Hepatocyte (in vitro differentiated cells): Measurements from ENCODE around the gene SYNPR. TPM values are rescaled to one million over a fixed set of nuclear protein-coding genes. Genes with fewer than 3 reads are reported as not detected.

Experiments
- DNase-seq: peaks from one replicate; pipeline ENCODE4 v3.0.0-alpha.2; 2016; ENCODE audit warnings: low spot score
- H2AFZ ChIP-seq: fragments of 200-600 bp; sonication (generic); 2 replicates; pipeline ENCODE4 v1.6.0; 2016; ENCODE audit warnings: antibody characterized with exemption, mild to moderate bottlenecking
- H3K27ac ChIP-seq: fragments of 200-600 bp; sonication (generic); 2 replicates; pipeline ENCODE4 v1.5.1; 2016; ENCODE audit warnings: mild to moderate bottlenecking
- H3K27me3 ChIP-seq: fragments of 200-600 bp; sonication (generic); 2 replicates; pipeline ENCODE4 v1.6.1; 2016
- H3K36me3 ChIP-seq: fragments of 200-600 bp; sonication (generic); replicated peaks from 2 replicates; pipeline ENCODE4 v1.5.1; 2016; ENCODE audit warnings: low read depth; ENCODE audit not compliant: insufficient read depth
- H3K4me1 ChIP-seq: fragments of 200-600 bp; sonication (generic); 2 replicates; pipeline ENCODE4 v1.5.1; 2016; ENCODE audit warnings: mild to moderate bottlenecking, moderate library complexity; ENCODE audit not compliant: insufficient read depth
- H3K4me2 ChIP-seq: fragments of 200-600 bp; sonication (generic); 2 replicates; pipeline ENCODE4 v1.6.0; 2016
- H3K4me3 ChIP-seq: fragments of 200-600 bp; sonication (generic); 2 replicates; pipeline ENCODE4 v1.5.1; 2016; ENCODE audit warnings: mild to moderate bottlenecking
- H3K79me2 ChIP-seq: fragments of 200-600 bp; sonication (generic); 2 replicates; pipeline ENCODE4 v1.6.0; 2017; ENCODE audit warnings: mild to moderate bottlenecking
- H3K9me2 ChIP-seq: fragments of 200-600 bp; sonication (generic); replicated peaks from 2 replicates; pipeline ENCODE4 v1.6.0; 2017; ENCODE audit warnings: mild to moderate bottlenecking; ENCODE audit not compliant: insufficient read depth
- H3K9me3 ChIP-seq: fragments of 200-600 bp; sonication (generic); 2 replicates; pipeline ENCODE4 v1.5.1; 2016; ENCODE audit warnings: low read depth, mild to moderate bottlenecking
- H4K20me1 ChIP-seq: fragments of 200-600 bp; sonication (generic); 2 replicates; pipeline ENCODE4 v1.6.0; 2016; ENCODE audit warnings: mild to moderate bottlenecking; ENCODE audit not compliant: insufficient read depth, poor library complexity, severe bottlenecking
- EZH2 ChIP-seq: fragments of 200-600 bp; sonication (generic); IDR thresholded peaks from 2 replicates; pipeline ENCODE4 v1.6.1; 2016; ENCODE audit warnings: antibody characterized with exemption, mild to moderate bottlenecking, borderline replicate concordance
- EZH2phosphoT487 ChIP-seq: fragments of 200-600 bp; sonication (generic); IDR thresholded peaks from one replicate; pipeline ENCODE4 v1.6.1; 2018; ENCODE audit warnings: antibody characterized with exemption, mild to moderate bottlenecking, low read depth, moderate library complexity; ENCODE audit not compliant: unreplicated experiment, severe bottlenecking
- WGBS: methylation state at CpG from one replicate; pipeline ENCODE4 v1.1.6; 2016; ENCODE audit warnings: low lambda C conversion rate; ENCODE audit errors: missing lambda C conversion rate; 5-methylcytosine and 5-hydroxymethylcytosine counted together
- polyA plus RNA-seq: library from polyadenylated mRNA; unstranded; fragments of >200 nt; fragmentation: Nextera tagmentation; extraction: Ambion mirVana; gene quantifications from 2 replicates; pipeline ENCODE4 v1.2.1, GENCODE V29; 2016
- total RNA-seq: library from RNA; depleted of rRNA; stranded (reverse); fragments of >200 nt; gene quantifications from 2 replicates; pipeline ENCODE4 v1.2.3, GENCODE V29; 2014
- TF ChIP-seq, protein P1 (sequence below): fragments of 200-600 bp; sonication (generic); IDR thresholded peaks from 2 replicates; pipeline ENCODE4 v1.5.1; 2016; ENCODE audit warnings: antibody characterized with exemption, mild to moderate bottlenecking; ENCODE audit not compliant: poor library complexity

The SYNPR gene
- total and polyA plus RNA-seq, 2 experiments from 2014 or later = 0.37 TPM; not detected in 1

DNA sequence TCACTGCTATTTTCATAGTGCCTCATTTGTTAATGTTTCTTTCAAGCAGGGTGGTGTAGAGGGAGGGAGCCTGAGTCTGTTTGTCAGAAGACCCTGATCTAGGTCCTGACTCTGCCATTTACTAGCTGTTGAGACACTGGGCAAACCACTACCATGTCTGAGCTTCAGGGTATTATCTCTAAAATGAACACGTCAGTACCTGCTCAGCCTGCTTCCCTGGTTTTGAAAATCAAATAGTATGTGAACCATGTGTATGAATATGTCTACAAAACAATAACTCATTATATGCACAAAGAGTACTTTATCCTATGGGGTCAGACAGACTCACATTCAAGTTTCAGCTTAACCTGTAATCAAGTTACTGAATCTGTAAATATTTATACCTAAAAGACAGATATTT lies 25.1 kb downstream of the SYNPR start:
- Histone ChIP-seq H3K79me2 (no peaks in the 10 kb centered on the region), H3K4me2 (no peak overlapping the region), H3K9me2 (no peaks in the 10 kb centered on the region), H3K9me3 (no peaks in the 10 kb centered on the region), H3K36me3 (no peaks in the 10 kb centered on the region), H2AFZ (no peak overlapping the region), H3K27me3 (no peaks in the 10 kb centered on the region), H3K4me3 (no peak overlapping the region), H3K27ac (no peak overlapping the region), H4K20me1 (no peaks in the 10 kb centered on the region), H3K4me1 (no peaks in the 10 kb centered on the region)
- 43% methylated on average over 1 of the region's 1 CpG for WGBS
- DNase-seq = no peak
- TF ChIP-seq EZH2phosphoT487 = no peak
- no peak for TF ChIP-seq EZH2
- TF ChIP-seq, protein P1, sequence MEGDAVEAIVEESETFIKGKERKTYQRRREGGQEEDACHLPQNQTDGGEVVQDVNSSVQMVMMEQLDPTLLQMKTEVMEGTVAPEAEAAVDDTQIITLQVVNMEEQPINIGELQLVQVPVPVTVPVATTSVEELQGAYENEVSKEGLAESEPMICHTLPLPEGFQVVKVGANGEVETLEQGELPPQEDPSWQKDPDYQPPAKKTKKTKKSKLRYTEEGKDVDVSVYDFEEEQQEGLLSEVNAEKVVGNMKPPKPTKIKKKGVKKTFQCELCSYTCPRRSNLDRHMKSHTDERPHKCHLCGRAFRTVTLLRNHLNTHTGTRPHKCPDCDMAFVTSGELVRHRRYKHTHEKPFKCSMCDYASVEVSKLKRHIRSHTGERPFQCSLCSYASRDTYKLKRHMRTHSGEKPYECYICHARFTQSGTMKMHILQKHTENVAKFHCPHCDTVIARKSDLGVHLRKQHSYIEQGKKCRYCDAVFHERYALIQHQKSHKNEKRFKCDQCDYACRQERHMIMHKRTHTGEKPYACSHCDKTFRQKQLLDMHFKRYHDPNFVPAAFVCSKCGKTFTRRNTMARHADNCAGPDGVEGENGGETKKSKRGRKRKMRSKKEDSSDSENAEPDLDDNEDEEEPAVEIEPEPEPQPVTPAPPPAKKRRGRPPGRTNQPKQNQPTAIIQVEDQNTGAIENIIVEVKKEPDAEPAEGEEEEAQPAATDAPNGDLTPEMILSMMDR = no peak

DNA sequence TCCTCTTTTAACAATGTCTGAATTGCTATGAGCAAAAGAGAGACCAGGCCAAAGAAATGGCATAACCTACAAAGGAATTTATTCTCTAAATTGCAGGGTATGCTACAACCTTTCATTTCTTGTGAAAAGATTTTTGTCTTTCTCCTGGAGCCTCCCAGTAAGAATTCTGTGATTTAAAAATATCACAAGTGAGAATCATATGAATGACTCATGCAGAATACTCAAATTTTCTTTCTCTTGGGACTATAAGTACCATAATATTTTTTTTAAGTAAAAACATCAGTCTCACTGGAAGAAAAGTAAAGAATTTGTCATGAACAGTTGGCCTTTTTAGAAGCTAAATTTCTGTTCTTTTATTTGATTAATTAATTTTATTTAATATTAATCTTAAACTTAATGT lies 26.3 kb downstream of the SYNPR start:
- Histone ChIP-seq H2AFZ (no peak overlapping the region), H3K4me3 (no peak overlapping the region), H3K36me3 (no peaks in the 10 kb centered on the region), H3K4me1 (no peaks in the 10 kb centered on the region), H3K27ac (no peak overlapping the region), H3K27me3 (no peaks in the 10 kb centered on the region), H3K4me2 (no peak overlapping the region), H3K79me2 (no peaks in the 10 kb centered on the region), H4K20me1 (no peaks in the 10 kb centered on the region), H3K9me3 (no peaks in the 10 kb centered on the region), H3K9me2 (no peaks in the 10 kb centered on the region)
- DNase-seq = no peak
- TF ChIP-seq EZH2 (no peak), EZH2phosphoT487 (no peak)
- TF ChIP-seq, protein P1 = no peak

DNA sequence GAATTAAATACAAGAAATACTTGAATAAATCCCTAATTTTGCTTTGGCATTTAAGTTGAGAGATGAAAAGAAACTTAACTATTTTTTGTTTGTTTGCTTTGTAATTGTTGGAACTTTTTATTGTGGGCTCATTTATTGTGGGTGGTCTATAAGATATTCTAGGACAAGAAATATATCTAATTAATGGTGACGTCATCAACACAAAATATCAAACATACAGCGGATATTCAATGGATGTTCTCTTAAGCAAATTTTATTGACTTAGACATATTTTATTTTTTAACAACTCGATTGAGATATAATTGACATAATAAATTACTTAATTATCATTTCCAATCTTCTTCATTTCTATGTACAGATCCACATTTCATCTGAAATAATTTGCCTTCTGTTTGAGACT lies 30.0 kb downstream of the SYNPR start:
- no peak for TF ChIP-seq EZH2
- TF ChIP-seq, protein P1 = no peak
- TF ChIP-seq EZH2phosphoT487 = no peak
- H3K9me2 ChIP-seq = no peaks in the 10 kb centered on the region
- H3K79me2 ChIP-seq = no peaks in the 10 kb centered on the region
- DNase-seq = no peak
- no peak overlapping the region for H3K4me3 ChIP-seq
- no peaks in the 10 kb centered on the region for H3K9me3 ChIP-seq
- H3K4me2 ChIP-seq = no peak overlapping the region
- WGBS = 88% methylated on average over 3 of the region's 3 CpGs
- H3K36me3 ChIP-seq = no peaks in the 10 kb centered on the region
- H4K20me1 ChIP-seq = no peaks in the 10 kb centered on the region
- H2AFZ ChIP-seq = no peak overlapping the region
- no peak overlapping the region for H3K27ac ChIP-seq
- no peaks in the 10 kb centered on the region for H3K4me1 ChIP-seq
- no peaks in the 10 kb centered on the region for H3K27me3 ChIP-seq

DNA sequence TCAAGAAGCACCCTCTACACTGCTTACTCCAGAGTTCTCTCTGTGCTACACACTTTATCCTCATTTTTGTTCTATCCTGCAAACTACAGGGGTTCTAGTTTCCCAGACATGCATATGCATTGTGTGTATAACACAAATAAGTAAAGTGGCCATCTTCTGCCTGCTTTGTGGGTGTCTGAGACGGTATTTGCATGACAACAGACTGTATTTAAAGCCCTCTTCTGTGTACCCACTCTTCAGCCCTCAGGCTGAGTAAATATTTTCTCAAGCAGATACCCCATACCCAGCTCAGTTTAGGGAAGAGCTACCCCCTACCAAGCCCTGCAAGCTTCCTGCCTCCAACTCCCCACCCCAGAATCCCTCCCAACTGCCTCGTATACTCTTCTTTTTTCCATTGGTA lies 31.7 kb downstream of the SYNPR start:
- H3K4me2 ChIP-seq = no peak overlapping the region
- H3K36me3 ChIP-seq = no peaks in the 10 kb centered on the region
- no peak for DNase-seq
- H3K4me1 ChIP-seq = no peaks in the 10 kb centered on the region
- 30% methylated on average over 2 of the region's 2 CpGs for WGBS
- no peaks in the 10 kb centered on the region for H4K20me1 ChIP-seq
- H2AFZ ChIP-seq = no peak overlapping the region
- no peaks in the 10 kb centered on the region for H3K27me3 ChIP-seq
- H3K9me3 ChIP-seq = no peaks in the 10 kb centered on the region
- no peaks in the 10 kb centered on the region for H3K79me2 ChIP-seq
- TF ChIP-seq EZH2 (no peak), EZH2phosphoT487 (no peak)
- TF ChIP-seq, protein P1 = no peak
- H3K4me3 ChIP-seq = no peak overlapping the region
- H3K9me2 ChIP-seq = no peaks in the 10 kb centered on the region
- no peak overlapping the region for H3K27ac ChIP-seq
